Measurements from ENCODE around the gene SNRNP25.

SNRNP25 gene

GRCh38 chr16:96935-97381 is 43.3 kb downstream of the SNRNP25 start:
- no peak overlapping the region for H3K4me3 ChIP-seq (ENCODE audit: low read depth, low read length)
- H3K9me3 ChIP-seq (ENCODE audit: control insufficient read depth, insufficient read depth, low read length): no peaks in the 10 kb centered on the region
- H3K27ac ChIP-seq (ENCODE audit: low read depth, low read length): no peak overlapping the region
- H3K4me1 ChIP-seq (ENCODE audit: control insufficient read depth, insufficient read depth, low read length): no peaks in the 10 kb centered on the region
- no peaks in the 10 kb centered on the region for H3K27me3 ChIP-seq (ENCODE audit: control insufficient read depth, insufficient read depth, low read length)
- peaks cover 18% of the 10 kb centered on the region for H3K36me3 ChIP-seq (ENCODE audit: control insufficient read depth, insufficient read depth, low read length)
- no peak overlapping the region for H3K9ac ChIP-seq (ENCODE audit: low read depth, low read length)

- no peaks in the 10 kb centered on the region for H3K4me1 ChIP-seq (ENCODE audit: control insufficient read depth, insufficient read depth, low read length)
- no peak overlapping the region for H3K4me3 ChIP-seq (ENCODE audit: low read depth, low read length)
- no peak overlapping the region for H3K27ac ChIP-seq (ENCODE audit: low read depth, low read length)
- peaks cover 18% of the 10 kb centered on the region for H3K36me3 ChIP-seq (ENCODE audit: control insufficient read depth, insufficient read depth, low read length)
- H3K9me3 ChIP-seq (ENCODE audit: control insufficient read depth, insufficient read depth, low read length): no peaks in the 10 kb centered on the region
- H3K27me3 ChIP-seq (ENCODE audit: control insufficient read depth, insufficient read depth, low read length): no peaks in the 10 kb centered on the region
- no peak overlapping the region for H3K9ac ChIP-seq (ENCODE audit: low read depth, low read length)
Measured at GRCh38 chr16:97822-98221, 44.2 kb downstream of the SNRNP25 start.

GRCh38 chr16:100989-101388 is 47.4 kb downstream of the SNRNP25 start:
- Histone ChIP-seq H3K4me1 (ENCODE audit: control insufficient read depth, insufficient read depth, low read length) (no peaks in the 10 kb centered on the region), H3K4me3 (ENCODE audit: low read depth, low read length) (no peak overlapping the region), H3K27me3 (ENCODE audit: control insufficient read depth, insufficient read depth, low read length) (no peaks in the 10 kb centered on the region), H3K9me3 (ENCODE audit: control insufficient read depth, insufficient read depth, low read length) (no peaks in the 10 kb centered on the region), H3K36me3 (ENCODE audit: control insufficient read depth, insufficient read depth, low read length) (peaks cover 32% of the 10 kb centered on the region), H3K27ac (ENCODE audit: low read depth, low read length) (no peak overlapping the region), H3K9ac (ENCODE audit: low read depth, low read length) (no peak overlapping the region)

GRCh38 chr16:101586-101985 is 48.0 kb downstream of the SNRNP25 start:
- no peak overlapping the region for H3K9ac ChIP-seq (ENCODE audit: low read depth, low read length)
- H3K27me3 ChIP-seq (ENCODE audit: control insufficient read depth, insufficient read depth, low read length): no peaks in the 10 kb centered on the region
- no peak overlapping the region for H3K27ac ChIP-seq (ENCODE audit: low read depth, low read length)
- no peak overlapping the region for H3K4me3 ChIP-seq (ENCODE audit: low read depth, low read length)
- H3K9me3 ChIP-seq (ENCODE audit: control insufficient read depth, insufficient read depth, low read length): no peaks in the 10 kb centered on the region
- H3K36me3 ChIP-seq (ENCODE audit: control insufficient read depth, insufficient read depth, low read length): peaks cover 28% of the 10 kb centered on the region
- peaks cover under 1% of the 10 kb centered on the region; the same call in 1 of the 2 replicates for H3K4me1 ChIP-seq (ENCODE audit: control insufficient read depth, insufficient read depth, low read length)

- Histone ChIP-seq H3K27me3 (ENCODE audit: control insufficient read depth, insufficient read depth, low read length) (no peaks in the 10 kb centered on the region), H3K9ac (ENCODE audit: low read depth, low read length) (no peak overlapping the region), H3K4me1 (ENCODE audit: control insufficient read depth, insufficient read depth, low read length) (peaks cover 4% of the 10 kb centered on the region; the same call in 1 of the 2 replicates), H3K4me3 (ENCODE audit: low read depth, low read length) (no peak overlapping the region), H3K9me3 (ENCODE audit: control insufficient read depth, insufficient read depth, low read length) (no peaks in the 10 kb centered on the region), H3K36me3 (ENCODE audit: control insufficient read depth, insufficient read depth, low read length) (peaks cover 28% of the 10 kb centered on the region), H3K27ac (ENCODE audit: low read depth, low read length) (no peak overlapping the region)
Measured at GRCh38 chr16:102060-102855, 48.6 kb downstream of the SNRNP25 start.

GRCh38 chr16:104355-104754 is 50.7 kb downstream of the SNRNP25 start:
- H3K27ac ChIP-seq (ENCODE audit: low read depth, low read length): no peak overlapping the region
- H3K27me3 ChIP-seq (ENCODE audit: control insufficient read depth, insufficient read depth, low read length): no peaks in the 10 kb centered on the region
- H3K4me3 ChIP-seq (ENCODE audit: low read depth, low read length): no peak overlapping the region
- no peak overlapping the region for H3K9ac ChIP-seq (ENCODE audit: low read depth, low read length)
- no peaks in the 10 kb centered on the region for H3K9me3 ChIP-seq (ENCODE audit: control insufficient read depth, insufficient read depth, low read length)
- peaks cover 4% of the 10 kb centered on the region; the same call in 1 of the 2 replicates for H3K4me1 ChIP-seq (ENCODE audit: control insufficient read depth, insufficient read depth, low read length)
- H3K36me3 ChIP-seq (ENCODE audit: control insufficient read depth, insufficient read depth, low read length): peaks cover 21% of the 10 kb centered on the region

- H3K36me3 ChIP-seq (ENCODE audit: control insufficient read depth, insufficient read depth, low read length): peaks cover 21% of the 10 kb centered on the region
- no peak overlapping the region for H3K27ac ChIP-seq (ENCODE audit: low read depth, low read length)
- H3K9me3 ChIP-seq (ENCODE audit: control insufficient read depth, insufficient read depth, low read length): no peaks in the 10 kb centered on the region
- H3K4me1 ChIP-seq (ENCODE audit: control insufficient read depth, insufficient read depth, low read length): peaks cover 4% of the 10 kb centered on the region; the same call in 1 of the 2 replicates
- no peak overlapping the region for H3K4me3 ChIP-seq (ENCODE audit: low read depth, low read length)
- H3K27me3 ChIP-seq (ENCODE audit: control insufficient read depth, insufficient read depth, low read length): no peaks in the 10 kb centered on the region
- no peak overlapping the region for H3K9ac ChIP-seq (ENCODE audit: low read depth, low read length)
Measured at GRCh38 chr16:104928-105327, 51.3 kb downstream of the SNRNP25 start.

- Histone ChIP-seq H3K27me3 (ENCODE audit: control insufficient read depth, insufficient read depth, low read length) (no peaks in the 10 kb centered on the region), H3K9me3 (ENCODE audit: control insufficient read depth, insufficient read depth, low read length) (no peaks in the 10 kb centered on the region), H3K4me1 (ENCODE audit: control insufficient read depth, insufficient read depth, low read length) (peaks cover 4% of the 10 kb centered on the region; the same call in 1 of the 2 replicates), H3K36me3 (ENCODE audit: control insufficient read depth, insufficient read depth, low read length) (peaks cover 22% of the 10 kb centered on the region), H3K27ac (ENCODE audit: low read depth, low read length) (no peak overlapping the region), H3K9ac (ENCODE audit: low read depth, low read length) (no peak overlapping the region), H3K4me3 (ENCODE audit: low read depth, low read length) (no peak overlapping the region)
Measured at GRCh38 chr16:105521-105920, 51.9 kb downstream of the SNRNP25 start.

GRCh38 chr16:106623-107324 is 53.1 kb downstream of the SNRNP25 start:
- no peaks in the 10 kb centered on the region for H3K27me3 ChIP-seq (ENCODE audit: control insufficient read depth, insufficient read depth, low read length)
- peaks cover 27% of the 10 kb centered on the region for H3K36me3 ChIP-seq (ENCODE audit: control insufficient read depth, insufficient read depth, low read length)
- peaks cover 4% of the 10 kb centered on the region; the same call in 1 of the 2 replicates for H3K4me1 ChIP-seq (ENCODE audit: control insufficient read depth, insufficient read depth, low read length)
- peak overlapping the region; percentile 6 for H3K27ac ChIP-seq (ENCODE audit: low read depth, low read length)
- H3K4me3 ChIP-seq (ENCODE audit: low read depth, low read length): no peak overlapping the region
- no peaks in the 10 kb centered on the region for H3K9me3 ChIP-seq (ENCODE audit: control insufficient read depth, insufficient read depth, low read length)
- H3K9ac ChIP-seq (ENCODE audit: low read depth, low read length): no peak overlapping the region
